ENCODE data around the gene OR52M1.
"Not testable (repeated sequence)": the region's sequence is repeated elsewhere in the genome, so short reads cannot be mapped to it uniquely, and the experiment has no call there.

Gene OR52M1

GRCh38 chr11:4544891-4545290 lies at the start of gene OR52M1:
Gene OR52M1 (plus strand): TSS chr11:4545191. CDS start chr11:4545191, 0 bp downstream.
- H3K4me3 ChIP-seq (ENCODE audit: low read depth, low read length) = no peak within 1 kb of the TSS

GRCh38 chr11:4495487-4495886 lies 49.5 kb upstream of the OR52M1 start:
- H3K4me3 ChIP-seq (ENCODE audit: low read depth, low read length) = no peak overlapping the region

GRCh38 chr11:4495986-4496385 lies 49.0 kb upstream of the OR52M1 start:
- no peak overlapping the region for H3K4me3 ChIP-seq (ENCODE audit: low read depth, low read length)

GRCh38 chr11:4496557-4497248 lies 48.3 kb upstream of the OR52M1 start:
- no peak overlapping the region for H3K4me3 ChIP-seq (ENCODE audit: low read depth, low read length)

GRCh38 chr11:4508886-4509285 lies 36.1 kb upstream of the OR52M1 start:
- H3K4me3 ChIP-seq (ENCODE audit: low read depth, low read length) = no peak overlapping the region

GRCh38 chr11:4511282-4512245 lies 33.4 kb upstream of the OR52M1 start:
- H3K4me3 ChIP-seq (ENCODE audit: low read depth, low read length) = no peak overlapping the region

- no peak overlapping the region for H3K4me3 ChIP-seq (ENCODE audit: low read depth, low read length)
These were observed 30.8 kb upstream of the OR52M1 start for GRCh38 chr11:4514196-4514595.

- no peak overlapping the region for H3K4me3 ChIP-seq (ENCODE audit: low read depth, low read length)
These were observed 22.7 kb upstream of the OR52M1 start for GRCh38 chr11:4522339-4522738.

- H3K4me3 ChIP-seq (ENCODE audit: low read depth, low read length) = no peak overlapping the region
These were observed 22.2 kb upstream of the OR52M1 start for GRCh38 chr11:4522752-4523151.

GRCh38 chr11:4523666-4524065 lies 21.3 kb upstream of the OR52M1 start:
- H3K4me3 ChIP-seq (ENCODE audit: low read depth, low read length) = no peak overlapping the region

- H3K4me3 ChIP-seq (ENCODE audit: low read depth, low read length) = no peak overlapping the region
These were observed 17.1 kb upstream of the OR52M1 start for GRCh38 chr11:4527926-4528325.

- not testable (repeated sequence) for H3K4me3 ChIP-seq (ENCODE audit: low read depth, low read length)
These were observed 13.3 kb upstream of the OR52M1 start for GRCh38 chr11:4531686-4532085.

GRCh38 chr11:4539603-4540219 lies 5.3 kb upstream of the OR52M1 start:
- no peak overlapping the region for H3K4me3 ChIP-seq (ENCODE audit: low read depth, low read length)

- no peak overlapping the region for H3K4me3 ChIP-seq (ENCODE audit: low read depth, low read length)
These were observed 3.9 kb upstream of the OR52M1 start for GRCh38 chr11:4541071-4541470.

GRCh38 chr11:4543561-4543960 lies 1.4 kb upstream of the OR52M1 start:
- H3K4me3 ChIP-seq (ENCODE audit: low read depth, low read length) = no peak overlapping the region

- H3K4me3 ChIP-seq (ENCODE audit: low read depth, low read length) = no peak overlapping the region
These were observed 1.9 kb downstream of the OR52M1 start for GRCh38 chr11:4546878-4547277.

GRCh38 chr11:4547416-4547815 lies 2.4 kb downstream of the OR52M1 start:
- no peak overlapping the region for H3K4me3 ChIP-seq (ENCODE audit: low read depth, low read length)

GRCh38 chr11:4551346-4551979 lies 6.5 kb downstream of the OR52M1 start:
- no peak overlapping the region for H3K4me3 ChIP-seq (ENCODE audit: low read depth, low read length)

GRCh38 chr11:4559527-4560440 lies 14.8 kb downstream of the OR52M1 start:
- no peak overlapping the region for H3K4me3 ChIP-seq (ENCODE audit: low read depth, low read length)

GRCh38 chr11:4560467-4560866 lies 15.5 kb downstream of the OR52M1 start:
- no peak overlapping the region for H3K4me3 ChIP-seq (ENCODE audit: low read depth, low read length)
